B cell (primary cell): ENCODE results near the gene ST8SIA1. TPM values are rescaled to one million over a fixed set of nuclear protein-coding genes. Genes with fewer than 3 reads are reported as not detected.

Source experiments
- ATAC-seq: fragments of 200-7000 bp; cut with Tn5 transposase; one replicate; pipeline ENCODE4 v1.10.0; 2021; ENCODE audit warnings: low read depth, mild to moderate bottlenecking, moderate number of reproducible peaks, moderate library complexity
- CTCF ChIA-PET: fragments of 350-600 bp; sonication (Branson Sonifier 250); formaldehyde crosslinking; loops from one replicate; lab custom pipeline; 2021; ENCODE audit warnings: antibody characterized with exemption, inconsistent platforms; lab: Charles Lee
- POLR2A ChIA-PET: fragments of 350-600 bp; sonication (Branson Sonifier 250); formaldehyde crosslinking; loops from one replicate; lab custom pipeline; 2021; ENCODE audit warnings: antibody characterized with exemption; lab: Charles Lee
- DNase-seq: peaks from one replicate; pipeline ENCODE4 v3.0.0; 2013
- H2AFZ ChIP-seq: 2 replicates; pipeline ENCODE4 v1.6.1; 2012; ENCODE audit warnings: mild to moderate bottlenecking, low read depth, low read length; ENCODE audit not compliant: insufficient read depth, poor library complexity, severe bottlenecking
- H3K27ac ChIP-seq, 2 donors: 1 replicate in 1 of 2; 2 replicates in 1 of 2; pipeline ENCODE4 v1.5.1; 2012 to 2013; ENCODE audit warnings: low read length in 2 of 2, mild to moderate bottlenecking in 2 of 2, moderate library complexity in 1 of 2
- H3K27me3 ChIP-seq, 4 experiments: fragments of 200-600 bp in 1 of 4; sonication (generic) in 1 of 4; replicated peaks in 1 of 4; 1 replicate in 2 of 4; 2 replicates in 2 of 4; pipeline versions ENCODE4 v1.6.1 to v1.7.0; 2013 to 2016; ENCODE audit warnings: low read length in 3 of 4, mild to moderate bottlenecking in 2 of 4, mixed read lengths in 1 of 4, moderate library complexity in 1 of 4; ENCODE audit not compliant: insufficient read depth in 4 of 4, control insufficient read depth in 3 of 4; ENCODE audit errors: control extremely low read depth in 1 of 4
- H3K36me3 ChIP-seq, 2 experiments: replicated peaks in 1 of 2; 1 replicate in 1 of 2; 2 replicates in 1 of 2; pipeline versions ENCODE4 v1.6.1 to v1.7.1; 2013; ENCODE audit warnings: low read length in 1 of 2; ENCODE audit not compliant: insufficient read depth in 2 of 2, control insufficient read depth in 1 of 2; ENCODE audit errors: control extremely low read depth in 1 of 2, extremely low read depth in 1 of 2
- H3K4me1 ChIP-seq, 2 donors: fragments of 200-600 bp in 1 of 2; sonication (generic) in 1 of 2; 1 replicate in 1 of 2; 2 replicates in 1 of 2; pipeline versions ENCODE4 v1.5.1 to v1.6.1; 2013 to 2017; ENCODE audit warnings: low read length in 2 of 2; ENCODE audit not compliant: control insufficient read depth in 2 of 2, insufficient read depth in 2 of 2
- H3K4me2 ChIP-seq: replicated peaks from 2 replicates; pipeline ENCODE3; 2012; ENCODE audit warnings: mild to moderate bottlenecking, low read depth, low read length; ENCODE audit not compliant: poor library complexity, severe bottlenecking
- H3K4me3 ChIP-seq, 5 experiments: fragments of 200-600 bp in 1 of 5; sonication (generic) in 1 of 5; 1 replicate in 3 of 5; 2 replicates in 2 of 5; pipeline versions ENCODE4 v1.5.1 to v1.7.0; 2011 to 2016; ENCODE audit warnings: low read length in 4 of 5, mild to moderate bottlenecking in 4 of 5, low read depth in 2 of 5, control low read depth in 1 of 5, moderate library complexity in 1 of 5; ENCODE audit not compliant: insufficient read depth in 1 of 5; ENCODE audit errors: control extremely low read depth in 1 of 5, extremely low read depth in 1 of 5
- H3K79me2 ChIP-seq: fragments of 200-600 bp; sonication (generic); one replicate; pipeline ENCODE4 v1.6.0; 2016; ENCODE audit warnings: low read length; ENCODE audit not compliant: control insufficient read depth, insufficient read depth
- H3K9ac ChIP-seq: fragments of 200-600 bp; sonication (generic); 2 replicates; pipeline ENCODE4 v1.6.1; 2017; ENCODE audit warnings: mild to moderate bottlenecking, low read length, moderate library complexity
- H3K9me3 ChIP-seq, 3 donors: one replicate each; pipeline versions ENCODE4 v1.6.1 to v1.7.1; 2013; ENCODE audit warnings: low read length in 2 of 3; ENCODE audit not compliant: control insufficient read depth in 2 of 3, insufficient read depth in 1 of 3; ENCODE audit errors: control extremely low read depth in 1 of 3
- H4K20me1 ChIP-seq: 2 replicates; pipeline ENCODE4 v1.6.0; 2012; ENCODE audit warnings: mild to moderate bottlenecking, low read length; ENCODE audit not compliant: insufficient read depth, control insufficient read depth, poor library complexity, severe bottlenecking
- H3K27ac Mint-ChIP-seq: one replicate; pipeline ENCODE4 v1.8.0; 2021; ENCODE audit warnings: mixed read lengths
- H3K27me3 Mint-ChIP-seq: one replicate; pipeline ENCODE4 v1.8.0; 2021; ENCODE audit warnings: mixed read lengths
- H3K4me1 Mint-ChIP-seq: one replicate; pipeline ENCODE4 v1.8.0; 2021; ENCODE audit warnings: mixed read lengths
- H3K4me3 Mint-ChIP-seq: one replicate; pipeline ENCODE4 v1.8.0; 2021; ENCODE audit warnings: mixed read lengths
- H3K9me3 Mint-ChIP-seq: one replicate; pipeline ENCODE4 v1.8.0; 2022; ENCODE audit warnings: mixed read lengths; ENCODE audit not compliant: insufficient read depth
- CTCF ChIP-seq: fragments of 200-600 bp; IDR thresholded peaks from one replicate; pipeline ENCODE4 v1.8.0; 2022; ENCODE audit warnings: antibody characterized with exemption, mild to moderate bottlenecking
- EZH2 ChIP-seq: IDR thresholded peaks from 2 replicates; pipeline ENCODE4 v1.6.1; 2012; ENCODE audit warnings: borderline replicate concordance, low read depth, mild to moderate bottlenecking, moderate library complexity, low read length; ENCODE audit not compliant: insufficient read depth, poor library complexity, severe bottlenecking
- WGBS: methylation state at CpG from one replicate; pipeline ENCODE4 v1.1.5; 2013; ENCODE audit warnings: missing lambda C conversion rate; ENCODE audit not compliant: insufficient coverage; 5-methylcytosine and 5-hydroxymethylcytosine counted together
- intact Hi-C: fragments of 100-400 bp; cut with micrococcal nuclease; formaldehyde crosslinking; loops from one replicate; pipeline ENCODE4 v1.10.0; 2022
- polyA plus RNA-seq: library from polyadenylated mRNA; depleted of rRNA; stranded (reverse); fragments of >200 nt; gene quantifications from 2 replicates; pipeline ENCODE4 v1.2.3, GENCODE V29; 2012
- total RNA-seq, 2 donors: library from RNA; stranded (reverse); fragments of 120-200 nt in 1 of 2; gene quantifications; 1 replicate in 1 of 2; 2 replicates in 1 of 2; pipeline versions ENCODE4 v1.2.3 to v1.2.4, GENCODE V29; 2013 to 2022

The ST8SIA1 gene
- total and polyA plus RNA-seq, 2 donors (not counting 1 experiment from before 2014, with no cell fraction given) = 0.02 to 0.04 TPM

GRCh38 chr12:22238211-22238610 is 96.3 kb downstream of the ST8SIA1 start:
- Mint-ChIP-seq H3K9me3 (peaks cover 2% of the 10 kb centered on the region), H3K4me1 (no peaks in the 10 kb centered on the region), H3K27ac (no peak overlapping the region), H3K27me3 (no peaks in the 10 kb centered on the region), H3K4me3 (no peak overlapping the region)
- 83% methylated on average over 1 of the region's 3 CpGs for WGBS
- H3K27ac ChIP-seq = no peak overlapping the region
- no peak overlapping the region for H2AFZ ChIP-seq
- H3K27me3 ChIP-seq = no peaks in the 10 kb centered on the region
- ATAC-seq (no peak), DNase-seq (no peak)
- H3K4me2 ChIP-seq = no peak overlapping the region
- no peaks in the 10 kb centered on the region for H3K4me1 ChIP-seq
- H3K9ac ChIP-seq = no peak overlapping the region
- no peak overlapping the region for H3K4me3 ChIP-seq
- no peaks in the 10 kb centered on the region for H3K36me3 ChIP-seq
- ChIA-PET CTCF (no interaction called here), POLR2A (no interaction called here)
- H3K9me3 ChIP-seq = no peaks in the 10 kb centered on the region
- TF ChIP-seq EZH2 (no peak), CTCF (no peak)
- no peaks in the 10 kb centered on the region for H3K79me2 ChIP-seq
- H4K20me1 ChIP-seq = no peaks in the 10 kb centered on the region
- intact Hi-C loops = no loop called here

- H4K20me1 ChIP-seq = no peaks in the 10 kb centered on the region
- no peak for DNase-seq
- CTCF ChIA-PET = no interaction called here
- H3K36me3 ChIP-seq = no peaks in the 10 kb centered on the region
- H3K27ac Mint-ChIP-seq = no peak overlapping the region
- peaks cover 2% of the 10 kb centered on the region for H3K9me3 Mint-ChIP-seq
- no peaks in the 10 kb centered on the region for H3K4me1 ChIP-seq
- H3K4me3 ChIP-seq = no peak overlapping the region
- H3K27me3 ChIP-seq = no peaks in the 10 kb centered on the region
- intact Hi-C loops = no loop called here
- H2AFZ ChIP-seq = no peak overlapping the region
- no peaks in the 10 kb centered on the region for H3K4me1 Mint-ChIP-seq
- no peaks in the 10 kb centered on the region for H3K79me2 ChIP-seq
- ATAC-seq = no peak
- no peak overlapping the region for H3K4me2 ChIP-seq
- no peak for TF ChIP-seq EZH2
- TF ChIP-seq CTCF = no peak
- H3K27ac ChIP-seq = no peak overlapping the region
- no peaks in the 10 kb centered on the region for H3K9me3 ChIP-seq
- POLR2A ChIA-PET = no interaction called here
- H3K27me3 Mint-ChIP-seq = peaks cover 5% of the 10 kb centered on the region
- no peak overlapping the region for H3K9ac ChIP-seq
- H3K4me3 Mint-ChIP-seq = no peak overlapping the region
Measured at GRCh38 chr12:22234561-22234960, 99.9 kb downstream of the ST8SIA1 start.
